ENCODE data around the gene MLYCD.

Gene MLYCD

GRCh38 chr16:83930730-83931500, 32.0 kb downstream of the MLYCD start:
- TF ChIP-seq CTCF (conservative IDR thresholded peaks at IDR 0.05; ENCODE audit: low read depth, low read length), result no peak
- no peak for DNase-seq (ENCODE audit: low read depth)

GRCh38 chr16:83931556-83931955, 32.6 kb downstream of the MLYCD start:
- no peak for TF ChIP-seq CTCF (conservative IDR thresholded peaks at IDR 0.05; ENCODE audit: low read depth, low read length)
- H3K4me3 ChIP-seq (ENCODE audit: low read depth, low read length), result no peak overlapping the region

More at GRCh38 chr16:83930730-83931500, 32.0 kb downstream of the MLYCD start:
- H3K4me3 ChIP-seq (ENCODE audit: low read depth, low read length), result no peak overlapping the region

GRCh38 chr16:83932304-83932703, 33.4 kb downstream of the MLYCD start:
- no peak for TF ChIP-seq CTCF (conservative IDR thresholded peaks at IDR 0.05; ENCODE audit: low read depth, low read length)
- DNase-seq (ENCODE audit: low read depth), result no peak
- H3K4me3 ChIP-seq (ENCODE audit: low read depth, low read length), result no peak overlapping the region

More at GRCh38 chr16:83931556-83931955, 32.6 kb downstream of the MLYCD start:
- DNase-seq (ENCODE audit: low read depth), result no peak

- TF ChIP-seq CTCF (conservative IDR thresholded peaks at IDR 0.05; ENCODE audit: low read depth, low read length), result no peak
- DNase-seq (ENCODE audit: low read depth), result no peak
- H3K4me3 ChIP-seq (ENCODE audit: low read depth, low read length), result no peak overlapping the region
Observed at GRCh38 chr16:83932955-83933673, 34.2 kb downstream of the MLYCD start.

- TF ChIP-seq CTCF (conservative IDR thresholded peaks at IDR 0.05; ENCODE audit: low read depth, low read length), result no peak
- no peak overlapping the region for H3K4me3 ChIP-seq (ENCODE audit: low read depth, low read length)
- no peak for DNase-seq (ENCODE audit: low read depth)
Observed at GRCh38 chr16:83933885-83934683, 35.2 kb downstream of the MLYCD start.

- TF ChIP-seq CTCF (conservative IDR thresholded peaks at IDR 0.05; ENCODE audit: low read depth, low read length), result no peak
- no peak overlapping the region for H3K4me3 ChIP-seq (ENCODE audit: low read depth, low read length)
- DNase-seq (ENCODE audit: low read depth), result no peak
Observed at GRCh38 chr16:83934684-83934977, 35.7 kb downstream of the MLYCD start.

Measured in choroid plexus epithelial cell (primary cell).